Measurements from ENCODE around the gene OR2D2.

DNA sequence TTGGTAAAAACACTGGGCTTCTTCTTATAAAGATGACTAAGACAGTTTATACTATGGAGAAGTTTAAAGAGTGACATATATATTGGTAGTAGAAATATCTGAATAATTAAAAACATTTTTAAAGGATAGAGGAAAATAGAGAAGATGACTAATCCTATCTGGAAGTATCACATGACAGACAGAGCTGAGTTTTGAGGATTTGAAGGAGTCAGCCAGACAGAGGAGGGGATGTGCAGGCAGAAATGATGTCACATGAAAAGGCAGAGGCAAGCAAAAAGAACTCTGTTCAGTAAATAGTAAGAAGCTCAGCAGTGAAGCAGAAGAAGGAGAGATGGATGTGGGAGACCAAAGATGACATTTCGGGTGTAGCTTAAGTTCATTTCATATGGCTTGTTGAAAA, 27.9 kb downstream of the OR2D2 start:
- TF ChIP-seq, protein P1, sequence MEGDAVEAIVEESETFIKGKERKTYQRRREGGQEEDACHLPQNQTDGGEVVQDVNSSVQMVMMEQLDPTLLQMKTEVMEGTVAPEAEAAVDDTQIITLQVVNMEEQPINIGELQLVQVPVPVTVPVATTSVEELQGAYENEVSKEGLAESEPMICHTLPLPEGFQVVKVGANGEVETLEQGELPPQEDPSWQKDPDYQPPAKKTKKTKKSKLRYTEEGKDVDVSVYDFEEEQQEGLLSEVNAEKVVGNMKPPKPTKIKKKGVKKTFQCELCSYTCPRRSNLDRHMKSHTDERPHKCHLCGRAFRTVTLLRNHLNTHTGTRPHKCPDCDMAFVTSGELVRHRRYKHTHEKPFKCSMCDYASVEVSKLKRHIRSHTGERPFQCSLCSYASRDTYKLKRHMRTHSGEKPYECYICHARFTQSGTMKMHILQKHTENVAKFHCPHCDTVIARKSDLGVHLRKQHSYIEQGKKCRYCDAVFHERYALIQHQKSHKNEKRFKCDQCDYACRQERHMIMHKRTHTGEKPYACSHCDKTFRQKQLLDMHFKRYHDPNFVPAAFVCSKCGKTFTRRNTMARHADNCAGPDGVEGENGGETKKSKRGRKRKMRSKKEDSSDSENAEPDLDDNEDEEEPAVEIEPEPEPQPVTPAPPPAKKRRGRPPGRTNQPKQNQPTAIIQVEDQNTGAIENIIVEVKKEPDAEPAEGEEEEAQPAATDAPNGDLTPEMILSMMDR (IDR thresholded peaks at IDR 0.05; ENCODE audit: insufficient read depth, low read depth, low read length): no peak
- TF ChIP-seq EZH2 (IDR thresholded peaks at IDR 0.05; ENCODE audit: insufficient read depth, low read length): no peak
